K562 (cell line): ENCODE data around the gene FBXW8. TPM values are rescaled to one million over a fixed set of nuclear protein-coding genes. Genes with fewer than 3 reads are reported as not detected.

Experiments used
- ATAC-seq: fragments of 200-7000 bp; cut with Tn5 transposase; 3 replicates; pipeline ENCODE4 v1.9.1; 2020; ENCODE audit warnings: moderate library complexity
- BruUV-seq: library from RNA; stranded (reverse); fragments of 400-500 nt; replicated peaks from 2 replicates; lab custom pipeline; 2021; lab: Mats Ljungman, UMichigan
- CTCF ChIA-PET: fragments of 300-600 bp; formaldehyde crosslinking; extraction: SDS; loops from one replicate; lab custom pipeline; 2021; ENCODE audit warnings: low intra/inter-chr PET ratio; lab: Yijun Ruan, JAX
- POLR2A ChIA-PET: fragments of 300-600, 350-650 bp; sonication (Branson Sonifier 250); formaldehyde crosslinking; extraction: SDS; loops from one replicate; lab custom pipeline; 2021; ENCODE audit warnings: antibody characterized with exemption, inconsistent platforms; lab: Yijun Ruan, JAX
- DNase-seq, 4 experiments: peaks; one replicate each; pipeline versions ENCODE4 v3.0.0 to v3.0.0-alpha.2; 2011 to 2018; ENCODE audit warnings: low spot score in 3 of 4, mixed read lengths in 3 of 4; ENCODE audit errors: extremely low read depth in 1 of 4
- FAIRE-seq: peaks from 2 replicates; lab custom pipeline; 2011; peaks lifted over from hg19 to GRCh38; lab: Jason Lieb, UNC
- H2AFZ ChIP-seq: 2 replicates; pipeline ENCODE4 v1.6.0; 2011; ENCODE audit warnings: low read depth, low read length, control low read depth, inconsistent platforms
- H3K27ac ChIP-seq: fragments of 200-600 bp; 3 replicates; pipeline ENCODE4 v1.8.0; 2011; ENCODE audit warnings: low read depth, mild to moderate bottlenecking, control low read depth, inconsistent platforms, low read length, moderate library complexity, mixed read lengths; ENCODE audit errors: extremely low read depth
- H3K27me3 ChIP-seq, 2 experiments: fragments of 300-600 bp in 1 of 2; 2 replicates in 1 of 2; 3 replicates in 1 of 2; pipeline versions ENCODE4 v1.6.0 to v1.8.0; 2011; ENCODE audit warnings: inconsistent platforms in 2 of 2, low read length in 2 of 2, mild to moderate bottlenecking in 1 of 2, mixed read lengths in 1 of 2, moderate library complexity in 1 of 2; ENCODE audit not compliant: control insufficient read depth in 2 of 2, insufficient read depth in 2 of 2
- H3K36me3 ChIP-seq: fragments of 300-600 bp; 3 replicates; pipeline ENCODE4 v1.8.0; 2011; ENCODE audit warnings: mild to moderate bottlenecking, low read length, inconsistent platforms; ENCODE audit not compliant: control insufficient read depth, insufficient read depth
- H3K4me1 ChIP-seq, 2 experiments: fragments of 200-600 bp in 1 of 2; replicated peaks in 1 of 2; 2 replicates in 1 of 2; 3 replicates in 1 of 2; pipeline versions ENCODE4 v1.5.1 to v1.8.0; 2011; ENCODE audit warnings: inconsistent platforms in 2 of 2, low read length in 2 of 2, mild to moderate bottlenecking in 1 of 2, mixed read lengths in 1 of 2, moderate library complexity in 1 of 2; ENCODE audit not compliant: control insufficient read depth in 2 of 2, insufficient read depth in 2 of 2
- H3K4me2 ChIP-seq: 2 replicates; pipeline ENCODE4 v1.6.1; 2011; ENCODE audit warnings: low read length, control low read depth, inconsistent platforms, mixed read lengths; ENCODE audit not compliant: insufficient read depth
- H3K4me3 ChIP-seq: fragments of 200-600 bp; sonication (generic), shearing (Covaris generic); 2 replicates; pipeline ENCODE4 v1.5.1; 2016; ENCODE audit warnings: control low read depth, inconsistent platforms
- H3K79me2 ChIP-seq: fragments of 200-600 bp; 3 replicates; pipeline ENCODE4 v1.8.0; 2011; ENCODE audit warnings: low read length, inconsistent platforms; ENCODE audit not compliant: control insufficient read depth, insufficient read depth
- H3K9ac ChIP-seq, 2 experiments: 2 replicates each; pipeline versions ENCODE4 v1.6.0 to v1.6.1; 2011; ENCODE audit warnings: low read depth in 2 of 2, low read length in 2 of 2, control low read depth in 1 of 2, inconsistent platforms in 1 of 2, mild to moderate bottlenecking in 1 of 2, mixed read lengths in 1 of 2; ENCODE audit not compliant: insufficient read depth in 1 of 2
- H3K9me1 ChIP-seq: one replicate; pipeline ENCODE4 v1.6.0; 2011; ENCODE audit warnings: inconsistent platforms, mild to moderate bottlenecking, low read length, moderate library complexity; ENCODE audit not compliant: control insufficient read depth, insufficient read depth
- H3K9me3 ChIP-seq: replicated peaks from 2 replicates; pipeline ENCODE4 v1.5.1; 2011; ENCODE audit warnings: low read depth, low read length, inconsistent platforms; ENCODE audit not compliant: control insufficient read depth, insufficient read depth
- H4K20me1 ChIP-seq: replicated peaks from 2 replicates; pipeline ENCODE4 v1.6.1; 2011; ENCODE audit warnings: low read length, inconsistent platforms, mixed read lengths; ENCODE audit not compliant: control insufficient read depth, insufficient read depth
- HDAC8 ChIP-seq: fragments of 450-650 bp; IDR thresholded peaks from 2 replicates; pipeline ENCODE4 v1.6.1; 2016; ENCODE audit warnings: mild to moderate bottlenecking, missing genetic modification characterization, moderate library complexity, missing compliant biosample characterization
- HINFP ChIP-seq: fragments of 450-650 bp; conservative IDR thresholded peaks from 2 replicates; pipeline ENCODE4 v1.6.1; 2016; ENCODE audit warnings: missing genetic modification characterization, low read depth, mild to moderate bottlenecking, control low read depth, missing compliant biosample characterization
- HMBOX1 ChIP-seq: sonication (generic); IDR thresholded peaks from 2 replicates; pipeline ENCODE4 v1.6.1; 2016
- HOXB6 ChIP-seq: fragments of 250-450 bp; sonication (Bioruptor Pico); IDR thresholded peaks from 2 replicates; pipeline ENCODE4 v1.5.1; 2022; ENCODE audit warnings: mild to moderate bottlenecking, borderline replicate concordance
- KLF10 ChIP-seq: fragments of 250-450 bp; sonication (Bioruptor Pico); IDR thresholded peaks from 2 replicates; pipeline ENCODE4 v1.6.1; 2021; ENCODE audit warnings: matching md5 sums
- SP2 ChIP-seq: IDR thresholded peaks from 2 replicates; pipeline ENCODE4 v1.6.1; 2011; ENCODE audit warnings: mild to moderate bottlenecking, low read depth, low read length, moderate library complexity; ENCODE audit not compliant: poor library complexity, severe bottlenecking; ENCODE audit errors: extremely low read depth
- ZBTB33 ChIP-seq: sonication (generic); formaldehyde crosslinking; IDR thresholded peaks from 2 replicates; pipeline ENCODE4 v1.8.1; 2023; ENCODE audit warnings: mild to moderate bottlenecking, missing genetic modification reagents
- ZNF280B ChIP-seq: fragments of 250-450 bp; sonication (Bioruptor Pico); IDR thresholded peaks from 2 replicates; pipeline ENCODE4 v1.5.1; 2021; ENCODE audit warnings: mild to moderate bottlenecking
- ZNF75A ChIP-seq: fragments of 450-650 bp; formaldehyde crosslinking; IDR thresholded peaks from 2 replicates; pipeline ENCODE4 v1.4.0; 2020; ENCODE audit warnings: mild to moderate bottlenecking
- WGBS: fragments of 100-300 bp; shearing (Covaris generic); methylation state at CpG from one replicate; pipeline ENCODE4 v1.1.6; 2016; ENCODE audit warnings: low coverage, mixed read lengths; ENCODE audit not compliant: insufficient coverage; ENCODE audit errors: missing lambda C conversion rate; 5-methylcytosine and 5-hydroxymethylcytosine counted together
- in situ Hi-C: fragments of 300-500 bp; cut with MboI; formaldehyde crosslinking; loops from 4 replicates; pipeline ENCODE4 v1.15.0; 2018; ENCODE audit warnings: inconsistent platforms, mixed read lengths
- intact Hi-C: fragments of 100-400 bp; cut with micrococcal nuclease; formaldehyde crosslinking; loops from 2 replicates; pipeline ENCODE4 v1.14.2; 2022
- polyA plus RNA-seq, 8 experiments: library from polyadenylated mRNA; depleted of rRNA in 4 of 8; stranded (reverse) in 5 of 8; unstranded in 3 of 8; fragments of >200 nt; fragmentation: Nextera tagmentation in 2 of 8; fragmentation: Illumina TruSeq in 1 of 8; extraction: Ambion mirVana in 2 of 8; extraction: Trizol in 1 of 8; gene quantifications; 2 replicates each; pipeline versions ENCODE4 v1.2.1 to v1.2.3, GENCODE V29; 2011 to 2014; ENCODE audit warnings: inconsistent platforms in 1 of 8, missing spikeins in 1 of 8
- total RNA-seq, 7 experiments: library from RNA; depleted of rRNA in 6 of 7; stranded (reverse); fragments of >200 nt in 6 of 7; fragmentation: Illumina TruSeq in 2 of 7; extraction: Trizol in 2 of 7; gene quantifications; 2 replicates each; pipeline versions ENCODE4 v1.2.1 to v1.2.3, GENCODE V29; 2011 to 2021; ENCODE audit warnings: low replicate concordance in 1 of 7

The FBXW8 gene
- total and polyA plus RNA-seq, 9 of the 15 experiments (the other 6 are each of a cell fraction or from before 2014, with no cell fraction given) = 0.58 to 8.3 (median 4.4) TPM

GRCh38 chr12:116924558-116925453 is 14.1 kb downstream of the FBXW8 start (continued):
- no peak for TF ChIP-seq HDAC8 (tag)
- no peak for TF ChIP-seq HINFP (tag)
- TF ChIP-seq HMBOX1 = peak; percentile 89

GRCh38 chr12:116926283-116927243 is 15.8 kb downstream of the FBXW8 start:
- Histone ChIP-seq H3K9me3 (no peaks in the 10 kb centered on the region), H3K9ac (no peak overlapping the region), H2AFZ (no peak overlapping the region), H4K20me1 (no peaks in the 10 kb centered on the region), H3K27me3 (no peaks in the 10 kb centered on the region), H3K4me3 (no peak overlapping the region), H3K36me3 (peaks cover 7% of the 10 kb centered on the region; the same call in 1 of the 3 replicates), H3K27ac (no peak overlapping the region), H3K9me1 (no peaks in the 10 kb centered on the region), H3K79me2 (no peaks in the 10 kb centered on the region), H3K4me1 (peaks cover 0 to 9% of the 10 kb centered on the region in 2 experiments; a peak in 3 of 5 replicates), H3K4me2 (no peak overlapping the region)
- ATAC-seq (no peak), DNase-seq (no peak), FAIRE-seq (no peak)
- in situ Hi-C loops (no loop called here), intact Hi-C loops (no loop called here)
- BruUV-seq = no TSS peak
- ChIA-PET CTCF (no interaction called here), POLR2A (interaction anchor here (0.9 to 1.1 kb wide), 2 partner anchors 8 to 9 kb away, joined by 3 to 4 read pairs; no protein-coding TSS in a partner anchor)
- WGBS = 53% methylated on average over 8 of the region's 8 CpGs
- TF ChIP-seq ZNF75A (CRISPR knock-in tag) (no peak), HOXB6 (CRISPR knock-in tag) (no peak), ZBTB33 (CRISPR knock-in tag) (no peak), ZNF280B (no peak), KLF10 (CRISPR knock-in tag) (no peak), SP2 (no peak)
